ENCODE results near the gene POLR2E. TPM values are rescaled to one million over a fixed set of nuclear protein-coding genes. Genes with fewer than 3 reads are reported as not detected.

POLR2E gene
- polyA plus RNA-seq, 1 of the 3 experiments (the other 2 are of a cell fraction): 283 TPM

DNA sequence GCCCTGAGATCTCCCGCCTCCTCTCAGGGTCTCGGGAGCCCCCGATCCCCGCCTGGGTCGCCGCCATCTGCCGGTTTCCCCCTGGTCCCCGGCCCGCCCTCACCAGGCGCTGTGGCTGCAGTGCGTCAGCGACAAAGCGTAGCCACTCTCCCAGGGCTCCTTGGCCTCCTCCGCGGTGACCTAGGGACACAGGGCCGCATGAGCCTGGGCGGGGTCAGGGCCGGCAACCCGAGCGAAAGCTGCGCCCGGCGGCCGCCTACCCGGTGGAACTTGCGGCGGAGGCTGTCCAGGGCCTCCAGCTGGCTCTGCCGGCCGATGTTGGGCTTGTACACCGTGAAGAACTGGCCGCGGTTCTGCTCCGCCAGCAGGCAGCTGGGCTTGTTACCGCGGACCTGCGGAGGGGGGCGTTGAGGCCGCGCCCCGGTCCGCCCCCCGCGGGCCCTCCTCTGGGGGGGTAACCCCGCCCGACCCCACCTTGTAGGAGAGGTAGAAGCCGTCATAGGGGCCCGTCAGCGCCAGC is 13.9 kb upstream of the POLR2E start:
- POLR2A ChIA-PET: no interaction called here
- Histone ChIP-seq H3K9ac (no peak overlapping the region), H3K27ac (ENCODE audit: low read depth in 2 of 2, low read length in 1 of 2) (no peak overlapping the region), H3K36me3 (replicated peaks in 1 of 2; ENCODE audit: control insufficient read depth in 1 of 2, insufficient read depth in 2 of 2, low read length in 1 of 2) (peaks cover 0 to 36% of the 10 kb centered on the region in 2 experiments), H3K79me2 (ENCODE audit: insufficient read depth) (peaks cover 18% of the 10 kb centered on the region; the same call in 1 of the 2 replicates), H4K20me1 (ENCODE audit: insufficient read depth) (peaks cover 21% of the 10 kb centered on the region; the same call in 1 of the 2 replicates), H3K4me2 (no peak overlapping the region), H3F3A (replicated peaks; ENCODE audit: insufficient read depth) (peaks cover 10% of the 10 kb centered on the region), H3K27me3 (ENCODE audit: insufficient read depth) (no peaks in the 10 kb centered on the region), H3K9me2 (no peaks in the 10 kb centered on the region), H3K4me3 (ENCODE audit: low read depth in 2 of 2, low read length in 1 of 2) (no peak overlapping the region), H3K4me1 (ENCODE audit: control insufficient read depth in 1 of 2, insufficient read depth in 2 of 2, low read depth in 1 of 2, low read length in 1 of 2) (peaks cover 5 to 20% of the 10 kb centered on the region in 2 experiments; a peak in 2 of 4 replicates), H3K9me3 (no peaks in the 10 kb centered on the region), H2AFZ (ENCODE audit: low read depth) (no peak overlapping the region)
- CTCF ChIA-PET: interaction anchor here (1.2 kb wide), 1 partner anchor 86 kb away, joined by 5 read pairs; no protein-coding TSS in a partner anchor
- 98% methylated on average over 14 of the region's 48 CpGs for WGBS (ENCODE audit: low lambda C conversion rate)
- DNase-seq: no peak
- no peak for TF ChIP-seq GABPA (IDR thresholded peaks at IDR 0.05; ENCODE audit: low read depth)
- TF ChIP-seq TEAD4 (IDR thresholded peaks at IDR 0.05; ENCODE audit: borderline replicate concordance, insufficient read depth): no peak
- no peak for TF ChIP-seq ZBTB33 (IDR thresholded peaks at IDR 0.05; ENCODE audit: borderline replicate concordance, low read depth)
- no peak for TF ChIP-seq TCF12 (IDR thresholded peaks at IDR 0.05)

GRCh38 chr19:1108291-1109031 is 13.3 kb upstream of the POLR2E start:
- Histone ChIP-seq H3K9me3 (no peaks in the 10 kb centered on the region), H3K4me2 (no peak overlapping the region), H4K20me1 (ENCODE audit: insufficient read depth) (peaks cover 21% of the 10 kb centered on the region; the same call in 1 of the 2 replicates), H3K4me1 (ENCODE audit: control insufficient read depth in 1 of 2, insufficient read depth in 2 of 2, low read depth in 1 of 2, low read length in 1 of 2) (peaks cover 1 to 14% of the 10 kb centered on the region in 2 experiments; a peak in 2 of 4 replicates), H3F3A (replicated peaks; ENCODE audit: insufficient read depth) (peaks cover 11% of the 10 kb centered on the region), H3K9me2 (no peaks in the 10 kb centered on the region), H3K4me3 (ENCODE audit: low read depth in 2 of 2, low read length in 1 of 2) (no peak overlapping the region), H2AFZ (ENCODE audit: low read depth) (no peak overlapping the region), H3K36me3 (replicated peaks in 1 of 2; ENCODE audit: control insufficient read depth in 1 of 2, insufficient read depth in 2 of 2, low read length in 1 of 2) (peaks cover 0 to 34% of the 10 kb centered on the region in 2 experiments), H3K27ac (ENCODE audit: low read depth in 2 of 2, low read length in 1 of 2) (no peak overlapping the region), H3K79me2 (ENCODE audit: insufficient read depth) (peaks cover 18% of the 10 kb centered on the region; the same call in 1 of the 2 replicates), H3K9ac (no peak overlapping the region), H3K27me3 (ENCODE audit: insufficient read depth) (no peaks in the 10 kb centered on the region)
- WGBS (ENCODE audit: low lambda C conversion rate): 97% methylated on average over 26 of the region's 89 CpGs
- ChIA-PET POLR2A (interaction anchor here (0.6 kb wide), 1 partner anchor 86 kb away, joined by 3 read pairs; no protein-coding TSS in a partner anchor), CTCF (interaction anchor here (1.2 to 1.8 kb wide), 3 partner anchors 86 to 113 kb away, joined by 5 read pairs; no protein-coding TSS in a partner anchor)
- no peak for DNase-seq
- TF ChIP-seq SMC3 (IDR thresholded peaks at IDR 0.05; ENCODE audit: low read depth, low read length): no peak
- no peak for TF ChIP-seq ZBTB33 (IDR thresholded peaks at IDR 0.05; ENCODE audit: borderline replicate concordance, low read depth)
- TF ChIP-seq EZH2phosphoT487 (IDR thresholded peaks at IDR 0.05; ENCODE audit: borderline replicate concordance, low read depth): no peak
